Effector memory CD8-positive, alpha-beta T cell (primary cell): ENCODE data around the gene CELA2B.
"Not testable (repeated sequence)": the region's sequence is repeated elsewhere in the genome, so short reads cannot be mapped to it uniquely, and the experiment has no call there.

ENCODE experiments used
- ATAC-seq: fragments of 150-1000 bp; cut with Tn5 transposase; replicated peaks from 2 replicates; pipeline ENCODE4 v1.10.0; 2021; ENCODE audit warnings: mild to moderate bottlenecking, moderate library complexity
- DNase-seq, 3 experiments: peaks; one replicate each; pipeline ENCODE4 v3.0.0; 2021
- H3K27ac Mint-ChIP-seq, 2 donors: one replicate each; pipeline ENCODE4 v1.8.0; 2022; ENCODE audit warnings: mild to moderate bottlenecking in 2 of 2, mixed read lengths in 2 of 2, moderate library complexity in 2 of 2
- H3K27me3 Mint-ChIP-seq, 2 donors: one replicate each; pipeline ENCODE4 v1.8.0; 2022; ENCODE audit warnings: mixed read lengths in 2 of 2
- H3K36me3 Mint-ChIP-seq: one replicate; pipeline ENCODE4 v1.8.0; 2022; ENCODE audit warnings: mild to moderate bottlenecking, moderate library complexity, mixed read lengths; ENCODE audit not compliant: insufficient read depth
- H3K4me1 Mint-ChIP-seq, 2 donors: one replicate each; pipeline ENCODE4 v1.8.0; 2022; ENCODE audit warnings: low read depth in 2 of 2, mixed read lengths in 2 of 2
- H3K4me3 Mint-ChIP-seq, 2 donors: one replicate each; pipeline ENCODE4 v1.8.0; 2022; ENCODE audit warnings: mild to moderate bottlenecking in 2 of 2, mixed read lengths in 2 of 2, moderate library complexity in 2 of 2
- H3K9me3 Mint-ChIP-seq, 2 donors: one replicate each; pipeline ENCODE4 v1.8.0; 2022; ENCODE audit warnings: mixed read lengths in 2 of 2

The CELA2B gene

DNA sequence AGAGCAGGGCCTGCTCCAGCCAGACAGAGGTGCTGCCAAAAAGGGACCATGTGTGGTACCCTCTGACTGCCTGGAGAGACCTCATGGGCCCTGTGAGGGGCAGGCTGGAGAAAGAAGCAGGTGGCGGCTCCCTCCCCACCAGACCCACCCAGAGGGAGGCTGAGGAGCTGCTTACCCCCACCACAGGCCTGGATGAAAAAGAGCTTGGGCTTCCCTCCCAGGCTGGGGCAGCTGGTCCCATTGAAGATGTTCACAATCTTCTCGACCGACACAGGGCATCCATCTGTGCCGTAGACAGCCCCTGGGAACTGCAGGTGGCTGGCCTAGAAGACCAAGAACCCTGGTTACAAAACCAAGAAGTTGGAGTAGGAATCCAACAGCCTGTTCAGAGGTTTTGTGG, 28.5 kb downstream of the CELA2B start:
- no peaks in the 10 kb centered on the region for H3K9me3 Mint-ChIP-seq
- no peak overlapping the region for H3K4me3 Mint-ChIP-seq
- H3K27ac Mint-ChIP-seq, result no peak overlapping the region
- H3K36me3 Mint-ChIP-seq, result peaks cover 19% of the 10 kb centered on the region
- DNase-seq (no peak), ATAC-seq (no peak)
- H3K4me1 Mint-ChIP-seq, result no peaks in the 10 kb centered on the region
- no peaks in the 10 kb centered on the region for H3K27me3 Mint-ChIP-seq

DNA sequence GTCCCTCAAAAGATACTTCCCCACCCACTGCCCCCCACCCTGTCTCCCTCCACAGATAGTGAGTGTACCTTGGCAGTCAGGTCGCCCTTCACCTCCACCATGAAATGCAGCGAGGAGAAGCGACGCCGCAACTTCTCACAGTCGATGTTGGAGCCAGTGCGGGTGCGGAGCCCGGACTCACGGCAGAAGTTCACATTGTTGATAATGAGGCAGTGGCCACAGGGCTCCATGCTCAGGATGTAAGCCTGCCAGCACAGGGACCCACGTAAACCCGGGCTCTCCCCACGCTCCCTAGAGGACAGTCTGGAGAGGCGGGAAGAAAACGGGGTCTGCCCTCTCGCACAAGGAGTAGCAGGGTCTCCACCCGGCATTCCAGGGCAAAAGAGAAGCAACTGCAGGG, 30.9 kb downstream of the CELA2B start:
- Mint-ChIP-seq H3K27ac (no peak overlapping the region), H3K9me3 (no peaks in the 10 kb centered on the region), H3K27me3 (no peaks in the 10 kb centered on the region), H3K4me1 (peaks cover 3% of the 10 kb centered on the region in 2 donors), H3K4me3 (no peak overlapping the region), H3K36me3 (peaks cover 22% of the 10 kb centered on the region)
- ATAC-seq, result no peak
- no peak for DNase-seq

DNA sequence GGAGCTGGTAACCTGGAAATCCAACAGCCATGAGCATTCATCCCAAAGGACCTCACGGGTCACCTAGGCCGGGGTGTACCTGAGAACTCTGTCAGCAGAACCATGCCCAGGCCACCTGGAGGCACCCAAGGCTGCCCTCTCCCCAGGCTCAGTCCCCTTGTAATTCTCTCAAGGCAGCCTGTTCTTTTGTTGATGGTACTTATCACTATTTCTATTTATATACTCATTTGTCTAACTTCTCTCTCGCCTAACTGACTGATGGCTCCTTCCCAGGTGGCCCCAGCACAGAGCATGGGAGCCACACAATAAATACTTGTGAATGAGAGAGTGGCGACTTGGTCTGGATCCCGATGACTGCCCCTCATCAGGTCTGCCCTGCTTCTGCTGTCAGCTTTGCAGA, 31.4 kb downstream of the CELA2B start:
- H3K27me3 Mint-ChIP-seq, result no peaks in the 10 kb centered on the region
- ATAC-seq, result no peak
- H3K4me3 Mint-ChIP-seq, result no peak overlapping the region
- peak overlapping the region in 1 of 2 donors; percentile 15 for H3K27ac Mint-ChIP-seq
- no peaks in the 10 kb centered on the region for H3K9me3 Mint-ChIP-seq
- peaks cover 21% of the 10 kb centered on the region for H3K36me3 Mint-ChIP-seq
- H3K4me1 Mint-ChIP-seq, result peaks cover 3% of the 10 kb centered on the region in 2 donors
- DNase-seq, result no peak

GRCh38 chr1:15508700-15509487, 33.0 kb downstream of the CELA2B start:
- ATAC-seq, result no peak
- Mint-ChIP-seq H3K9me3 (no peaks in the 10 kb centered on the region), H3K27me3 (no peaks in the 10 kb centered on the region), H3K36me3 (peaks cover 15% of the 10 kb centered on the region), H3K27ac (no peak overlapping the region), H3K4me1 (peaks cover 3 to 5% of the 10 kb centered on the region in 2 donors), H3K4me3 (no peak overlapping the region)
- no peak for DNase-seq

GRCh38 chr1:15509586-15509985, 33.7 kb downstream of the CELA2B start:
- Mint-ChIP-seq H3K27me3 (no peaks in the 10 kb centered on the region), H3K9me3 (no peaks in the 10 kb centered on the region), H3K27ac (no peak overlapping the region), H3K36me3 (peaks cover 15% of the 10 kb centered on the region), H3K4me3 (no peak overlapping the region), H3K4me1 (peaks cover 3 to 9% of the 10 kb centered on the region in 2 donors)
- ATAC-seq (no peak), DNase-seq (no peak)

DNA sequence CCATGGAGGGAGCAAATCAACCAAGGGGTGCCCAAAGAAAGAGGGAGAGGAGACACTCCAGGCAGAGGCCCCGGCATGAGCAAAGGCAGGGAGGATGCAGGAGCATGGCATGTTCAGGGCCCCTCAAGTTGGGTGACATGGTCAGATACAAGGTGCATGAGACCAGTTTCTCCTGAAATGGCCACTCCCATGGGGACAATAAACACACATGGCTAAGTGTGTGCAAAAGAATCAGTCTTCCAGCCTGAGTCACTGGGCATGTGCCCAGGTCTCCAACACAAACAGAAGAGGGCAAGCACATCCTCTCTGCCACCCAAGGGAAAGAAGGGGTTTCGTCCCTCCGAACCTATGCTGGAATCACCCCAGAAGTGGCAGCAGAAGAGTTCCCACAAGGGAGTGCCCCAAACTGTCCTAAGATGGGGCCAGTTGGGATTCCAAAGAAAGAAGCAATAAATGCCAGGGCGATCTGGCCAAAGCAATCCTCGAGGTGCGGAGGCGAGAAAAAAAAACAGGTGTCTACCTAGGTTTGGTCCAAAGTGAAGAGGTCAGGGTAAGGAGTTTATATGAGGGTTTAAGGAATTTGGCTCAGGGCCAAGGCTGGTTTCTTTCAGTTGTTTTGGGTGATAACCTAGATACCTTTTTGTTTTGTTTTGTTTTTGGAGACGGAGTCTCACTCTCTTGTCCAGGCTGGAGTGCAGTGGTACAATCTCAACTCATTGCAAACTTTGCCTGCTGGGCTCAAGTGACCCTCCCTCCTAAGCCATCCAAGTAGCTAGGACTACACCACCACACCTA, 34.9 kb downstream of the CELA2B start:
- no peak for ATAC-seq
- Mint-ChIP-seq H3K4me1 (peaks cover 6 to 15% of the 10 kb centered on the region in 2 donors), H3K4me3 (no peak overlapping the region), H3K36me3 (peaks cover 15% of the 10 kb centered on the region), H3K27me3 (no peaks in the 10 kb centered on the region), H3K9me3 (no peaks in the 10 kb centered on the region), H3K27ac (peak overlapping the region in 1 of 2 donors; percentile 38)
- DNase-seq, result no peak

- no peak overlapping the region for H3K4me3 Mint-ChIP-seq
- ATAC-seq, result no peak
- H3K27ac Mint-ChIP-seq, result no peak overlapping the region
- peaks cover 15% of the 10 kb centered on the region for H3K36me3 Mint-ChIP-seq
- H3K9me3 Mint-ChIP-seq, result no peaks in the 10 kb centered on the region
- H3K27me3 Mint-ChIP-seq, result no peaks in the 10 kb centered on the region
- DNase-seq, result no peak
- H3K4me1 Mint-ChIP-seq, result peaks cover 6 to 15% of the 10 kb centered on the region in 2 donors
Measured at GRCh38 chr1:15513192-15513591, 37.3 kb downstream of the CELA2B start.

- Mint-ChIP-seq H3K36me3 (peaks cover 11% of the 10 kb centered on the region), H3K9me3 (no peaks in the 10 kb centered on the region), H3K4me1 (peaks cover 9 to 15% of the 10 kb centered on the region in 2 donors), H3K27me3 (no peaks in the 10 kb centered on the region), H3K27ac (no peak overlapping the region), H3K4me3 (no peak overlapping the region)
- DNase-seq (no peak), ATAC-seq (no peak)
Measured at GRCh38 chr1:15513919-15514318, 38.0 kb downstream of the CELA2B start.

GRCh38 chr1:15514557-15514956, 38.7 kb downstream of the CELA2B start:
- peaks cover 9 to 15% of the 10 kb centered on the region in 2 donors for H3K4me1 Mint-ChIP-seq
- not testable (repeated sequence) for H3K4me3 Mint-ChIP-seq, H3K27me3 Mint-ChIP-seq, H3K36me3 Mint-ChIP-seq, H3K9me3 Mint-ChIP-seq, ATAC-seq, DNase-seq, H3K27ac Mint-ChIP-seq

GRCh38 chr1:15515022-15515663, 39.2 kb downstream of the CELA2B start:
- Mint-ChIP-seq H3K9me3 (no peaks in the 10 kb centered on the region), H3K27ac (no peak overlapping the region), H3K4me3 (no peak overlapping the region), H3K27me3 (no peaks in the 10 kb centered on the region), H3K36me3 (peaks cover 6% of the 10 kb centered on the region), H3K4me1 (peaks cover 9 to 15% of the 10 kb centered on the region in 2 donors)
- DNase-seq (no peak), ATAC-seq (no peak)

GRCh38 chr1:15519625-15520024, 43.7 kb downstream of the CELA2B start:
- peak overlapping the region in 1 of 2 donors; percentile 7 for H3K27ac Mint-ChIP-seq
- H3K27me3 Mint-ChIP-seq, result no peaks in the 10 kb centered on the region
- peaks cover 7% of the 10 kb centered on the region for H3K36me3 Mint-ChIP-seq
- H3K4me3 Mint-ChIP-seq, result no peak overlapping the region
- ATAC-seq, result no peak
- no peaks in the 10 kb centered on the region for H3K9me3 Mint-ChIP-seq
- peaks cover 14 to 19% of the 10 kb centered on the region in 2 donors for H3K4me1 Mint-ChIP-seq
- DNase-seq, result no peak

DNA sequence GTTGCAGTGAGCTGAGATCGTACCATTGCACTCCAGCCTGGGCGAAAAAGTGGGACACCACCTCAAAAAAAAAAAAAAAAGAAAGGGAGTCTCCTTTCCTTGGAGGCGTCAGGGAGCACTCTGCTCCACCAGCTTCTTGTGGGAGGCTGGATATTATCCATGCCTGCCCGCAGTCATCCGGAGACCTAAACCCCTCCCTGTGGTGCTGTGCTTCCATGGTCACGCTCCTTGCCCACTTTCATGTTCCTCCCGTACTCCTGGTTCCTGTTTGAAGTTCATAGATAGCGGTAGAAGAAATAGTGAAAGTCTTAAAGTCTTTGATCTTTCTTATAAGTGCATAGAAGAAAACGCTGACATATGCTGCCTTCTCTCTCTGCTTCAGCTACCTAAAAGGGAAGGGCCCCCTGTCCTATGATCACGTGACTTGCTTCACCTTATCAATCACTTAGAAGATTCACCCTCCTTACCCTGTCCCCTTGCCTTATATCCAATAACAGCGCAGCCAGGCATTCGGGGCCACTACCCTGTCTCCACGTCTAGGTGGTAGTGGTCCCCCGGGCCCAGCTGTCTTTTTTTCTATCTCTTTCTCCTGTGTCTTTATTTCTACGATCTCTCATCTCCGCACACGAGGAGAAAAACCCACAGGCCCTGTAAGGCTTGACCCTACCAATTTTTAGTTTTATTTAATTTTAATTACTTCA, 45.5 kb downstream of the CELA2B start:
- Mint-ChIP-seq H3K36me3 (peaks cover 20% of the 10 kb centered on the region), H3K4me1 (peaks cover 24 to 26% of the 10 kb centered on the region in 2 donors)
- not testable (repeated sequence) for H3K27me3 Mint-ChIP-seq, H3K4me3 Mint-ChIP-seq, H3K27ac Mint-ChIP-seq, DNase-seq, ATAC-seq, H3K9me3 Mint-ChIP-seq

DNA sequence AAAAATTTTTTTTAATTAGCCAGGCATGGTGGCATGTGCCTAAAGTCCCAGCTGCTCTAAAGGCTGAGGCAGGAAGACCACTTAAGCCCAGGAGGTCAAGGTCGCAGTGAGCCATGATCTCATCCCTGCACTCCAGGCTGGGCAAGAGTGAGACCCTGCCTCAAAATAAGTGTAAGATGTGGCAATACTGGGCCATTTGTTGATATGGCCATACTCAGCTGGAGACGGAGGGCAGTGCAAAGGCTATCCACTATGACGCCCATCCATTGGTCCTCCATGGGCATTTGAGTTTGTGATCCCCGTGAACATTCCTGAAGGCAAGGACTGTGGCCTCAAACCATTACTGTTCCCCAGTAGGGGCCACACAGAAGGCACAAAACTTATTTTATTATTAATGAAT, 46.6 kb downstream of the CELA2B start:
- Mint-ChIP-seq H3K4me1 (peaks cover 31% of the 10 kb centered on the region in 2 donors), H3K27ac (no peak overlapping the region), H3K36me3 (peaks cover 30% of the 10 kb centered on the region), H3K4me3 (no peak overlapping the region), H3K9me3 (no peaks in the 10 kb centered on the region), H3K27me3 (no peaks in the 10 kb centered on the region)
- no peak for DNase-seq
- ATAC-seq, result no peak
